Measurements from ENCODE around the gene ASGR1.

GRCh38 chr17:7136266-7136877 is 42.8 kb downstream of the ASGR1 start:
- TF ChIP-seq CTCF (conservative IDR thresholded peaks at IDR 0.05; ENCODE audit: low read depth, low read length) (peak; percentile 90), MXI1 (IDR thresholded peaks at IDR 0.05; ENCODE audit: borderline replicate concordance, low read depth, low read length) (no peak), SMC3 (IDR thresholded peaks at IDR 0.05; ENCODE audit: low read depth, low read length) (peak; percentile 92), MAFK (IDR thresholded peaks at IDR 0.05; ENCODE audit: low read depth, low read length) (no peak), RFX5 (IDR thresholded peaks at IDR 0.05; ENCODE audit: low read depth, low read length) (no peak), NFE2L2 (IDR thresholded peaks at IDR 0.05; ENCODE audit: low read depth, low read length) (no peak), CEBPB (IDR thresholded peaks at IDR 0.05; ENCODE audit: low read depth, low read length) (no peak), POLR2A (IDR thresholded peaks at IDR 0.05; ENCODE audit: low read depth, low read length) (no peak), FOS (IDR thresholded peaks at IDR 0.05; ENCODE audit: low read depth, low read length) (no peak), RAD21 (IDR thresholded peaks at IDR 0.05; ENCODE audit: low read length) (peak; percentile 88), RCOR1 (IDR thresholded peaks at IDR 0.05; ENCODE audit: insufficient replicate concordance, low read length) (no peak)
- TF ChIP-seq, protein P1, sequence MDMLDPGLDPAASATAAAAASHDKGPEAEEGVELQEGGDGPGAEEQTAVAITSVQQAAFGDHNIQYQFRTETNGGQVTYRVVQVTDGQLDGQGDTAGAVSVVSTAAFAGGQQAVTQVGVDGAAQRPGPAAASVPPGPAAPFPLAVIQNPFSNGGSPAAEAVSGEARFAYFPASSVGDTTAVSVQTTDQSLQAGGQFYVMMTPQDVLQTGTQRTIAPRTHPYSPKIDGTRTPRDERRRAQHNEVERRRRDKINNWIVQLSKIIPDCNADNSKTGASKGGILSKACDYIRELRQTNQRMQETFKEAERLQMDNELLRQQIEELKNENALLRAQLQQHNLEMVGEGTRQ (IDR thresholded peaks at IDR 0.05; ENCODE audit: low read depth, low read length): no peak
